Measurements from ENCODE around the gene LINGO3.

- TF ChIP-seq ZNF274 (IDR thresholded peaks at IDR 0.05; ENCODE audit: borderline replicate concordance, extremely low read depth, low read length) (no peak), TAF1 (IDR thresholded peaks at IDR 0.05; ENCODE audit: low read depth, low read length) (no peak)
These were observed 31.8 kb upstream of the LINGO3 start for GRCh38 chr19:2339644-2340310.
